Gastroesophageal sphincter (tissue), 3 donors: Measurements from ENCODE around the gene TMEM150C.

ENCODE experiments used
- CTCF ChIP-seq, 4 experiments: fragments of 200-600 bp in 2 of 4; fragments of 450-650 bp in 2 of 4; sonication (generic) in 1 of 4; IDR thresholded peaks; one replicate each; pipeline ENCODE4 v1.5.1; 2017 to 2019; ENCODE audit warnings: antibody characterized with exemption in 4 of 4, mild to moderate bottlenecking in 2 of 4, moderate library complexity in 2 of 4
- POLR2A ChIP-seq, 2 donors: fragments of 450-650 bp; IDR thresholded peaks; one replicate each; pipeline ENCODE4 v1.6.1; 2017; ENCODE audit warnings: antibody characterized with exemption in 2 of 2, mild to moderate bottlenecking in 2 of 2, moderate library complexity in 1 of 2
- POLR2AphosphoS5 ChIP-seq: sonication (generic); formaldehyde crosslinking; IDR thresholded peaks from one replicate; pipeline ENCODE4 v1.6.1; 2017; ENCODE audit warnings: antibody characterized with exemption

GRCh38 chr4:82525307-82525911 lies 36.4 kb downstream of the TMEM150C start:
- TF ChIP-seq CTCF (IDR thresholded peaks at IDR 0.05) (no peak), POLR2AphosphoS5 (no peak), POLR2A (IDR thresholded peaks at IDR 0.05) (no peak)
